ENCODE results near the gene ZFAND2B.

ZFAND2B gene

DNA sequence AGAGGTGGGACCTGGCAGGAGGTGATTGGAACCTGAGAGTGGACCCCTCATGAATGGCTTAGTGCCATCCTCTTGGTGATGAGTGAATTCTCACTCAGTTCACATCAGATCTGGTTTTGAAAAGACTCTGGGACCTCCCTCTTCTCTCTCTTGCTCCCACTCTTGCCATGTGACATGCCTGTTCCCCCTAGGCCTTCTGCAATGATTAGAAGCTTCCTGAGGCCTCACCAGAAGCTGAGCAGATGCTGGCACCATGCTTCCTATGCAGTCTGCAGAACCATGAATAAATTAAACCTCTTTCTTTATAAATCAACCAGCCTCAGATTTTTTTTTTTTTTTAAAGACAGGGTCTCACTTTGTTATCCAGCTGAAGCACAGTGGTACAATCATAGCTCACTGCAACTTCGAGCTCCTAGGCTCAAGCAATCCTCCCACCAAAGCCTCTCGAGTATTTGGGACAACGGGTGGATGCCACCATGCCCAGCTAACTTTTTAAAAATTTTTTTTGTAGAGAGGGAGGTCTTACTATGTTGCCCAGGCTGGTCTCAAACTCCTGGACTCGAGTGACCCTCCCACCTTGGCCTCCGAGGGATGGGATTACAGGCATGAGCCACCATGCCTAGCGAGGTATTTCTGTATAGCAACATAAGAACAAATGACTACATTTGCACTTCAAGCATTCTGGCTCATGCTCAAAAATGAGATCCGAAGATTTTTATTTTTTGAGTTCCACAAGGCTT is 2.0 kb upstream of the ZFAND2B start:
- no peak for FAIRE-seq

DNA sequence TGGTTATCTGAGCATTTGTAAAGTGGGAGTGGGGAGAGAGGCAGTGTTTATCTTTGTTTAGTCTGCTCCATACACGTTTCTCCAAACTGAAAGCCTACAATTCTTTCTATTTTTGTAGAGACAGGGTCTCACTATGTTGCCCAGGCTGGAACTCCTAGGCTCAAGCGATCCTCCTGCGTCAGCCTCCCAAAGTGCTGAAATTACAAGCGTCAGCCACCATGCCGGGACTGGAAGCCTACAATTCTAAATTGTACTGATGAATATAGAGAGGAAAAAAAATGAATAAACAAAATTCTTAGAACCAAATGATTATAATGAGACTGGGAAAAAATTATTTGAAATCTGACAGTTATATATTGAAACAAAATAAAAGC is 1.4 kb upstream of the ZFAND2B start:
- FAIRE-seq: no peak

DNA sequence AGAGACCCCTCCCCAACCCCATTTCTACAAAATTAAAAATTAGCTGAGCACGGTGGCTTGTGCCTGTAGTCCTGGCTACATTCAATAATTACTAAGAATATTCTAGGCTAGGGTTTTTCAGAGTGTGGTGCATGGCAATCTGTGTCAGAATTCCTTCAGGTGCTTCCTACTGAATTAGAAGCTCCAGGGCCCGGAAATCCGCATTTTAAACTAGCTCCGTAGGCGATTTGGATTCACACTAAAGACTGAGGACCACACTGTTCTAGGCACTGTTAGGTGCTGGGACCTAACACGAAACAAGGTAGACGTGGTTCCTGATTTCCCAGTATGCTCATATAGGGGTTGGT is 628 bp upstream of the ZFAND2B start:
- no peak for FAIRE-seq

DNA sequence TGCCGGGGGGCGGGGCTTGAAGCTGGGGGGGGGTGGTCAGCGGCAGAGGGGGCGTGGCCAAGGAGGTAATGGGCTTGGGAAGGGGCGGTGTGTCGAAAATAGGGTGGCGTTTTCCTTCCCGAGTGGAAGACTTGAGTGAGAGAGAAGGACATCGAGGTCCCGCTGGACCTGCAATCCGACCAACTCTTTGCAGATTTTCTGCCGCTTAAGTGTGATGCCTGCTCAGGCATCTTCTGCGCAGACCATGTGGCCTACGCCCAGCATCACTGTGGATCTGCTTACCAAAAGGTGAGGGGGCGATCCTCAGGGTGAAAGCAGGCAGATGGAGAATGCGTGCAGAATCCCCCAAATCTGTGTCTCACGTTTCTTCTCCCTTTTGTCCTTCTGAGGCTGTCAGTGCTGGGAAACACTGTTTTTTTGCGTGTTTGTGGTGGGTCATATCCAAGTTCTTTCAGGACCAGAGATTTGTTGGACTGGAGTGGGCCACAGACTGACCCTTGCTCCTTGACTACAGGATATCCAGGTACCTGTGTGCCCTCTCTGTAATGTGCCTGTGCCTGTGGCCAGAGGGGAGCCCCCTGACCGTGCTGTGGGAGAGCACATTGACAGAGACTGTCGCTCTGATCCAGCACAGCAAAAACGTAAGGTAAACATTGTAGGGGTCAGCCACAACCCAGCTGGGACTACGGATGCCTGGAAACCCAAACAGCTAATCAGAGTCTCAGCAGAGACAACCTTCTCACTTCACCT is 727 bp downstream of the ZFAND2B start:
- no peak for FAIRE-seq

DNA sequence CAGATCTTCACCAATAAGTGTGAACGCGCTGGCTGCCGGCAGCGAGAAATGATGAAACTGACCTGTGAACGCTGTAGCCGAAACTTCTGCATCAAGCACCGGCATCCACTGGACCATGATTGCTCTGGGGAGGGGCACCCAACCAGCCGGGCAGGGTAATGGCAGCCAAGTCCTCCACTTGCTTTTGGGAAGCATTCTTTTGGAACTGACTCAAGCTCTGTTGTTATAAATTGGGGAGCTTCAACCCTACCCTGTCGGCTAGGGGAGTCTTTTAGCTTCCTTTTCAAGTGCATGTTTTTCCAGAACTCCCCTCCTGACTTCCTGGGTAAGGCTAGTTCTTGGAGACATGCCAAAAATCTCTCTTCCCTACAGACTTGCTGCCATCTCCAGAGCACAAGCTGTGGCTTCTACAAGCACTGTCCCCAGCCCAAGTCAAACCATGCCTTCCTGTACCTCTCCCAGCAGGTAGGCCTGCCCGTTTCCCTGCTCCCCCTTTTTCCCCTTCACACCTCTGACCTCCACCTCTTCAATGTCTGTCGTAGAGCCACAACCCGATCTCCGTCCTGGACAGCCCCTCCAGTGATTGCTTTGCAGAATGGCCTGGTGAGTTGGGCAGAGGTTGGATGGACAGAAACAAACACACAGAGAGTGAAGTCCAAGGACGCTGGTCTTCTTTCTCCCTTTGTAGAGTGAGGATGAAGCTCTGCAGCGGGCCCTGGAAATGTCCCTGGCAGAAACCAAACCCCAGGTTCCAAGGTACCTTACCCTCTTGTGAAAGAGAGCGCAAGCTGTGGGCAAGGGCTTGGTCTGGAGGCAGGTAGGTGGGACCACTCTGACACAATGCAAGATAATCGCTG is 1.5 kb downstream of the ZFAND2B start:
- no peak for FAIRE-seq

DNA sequence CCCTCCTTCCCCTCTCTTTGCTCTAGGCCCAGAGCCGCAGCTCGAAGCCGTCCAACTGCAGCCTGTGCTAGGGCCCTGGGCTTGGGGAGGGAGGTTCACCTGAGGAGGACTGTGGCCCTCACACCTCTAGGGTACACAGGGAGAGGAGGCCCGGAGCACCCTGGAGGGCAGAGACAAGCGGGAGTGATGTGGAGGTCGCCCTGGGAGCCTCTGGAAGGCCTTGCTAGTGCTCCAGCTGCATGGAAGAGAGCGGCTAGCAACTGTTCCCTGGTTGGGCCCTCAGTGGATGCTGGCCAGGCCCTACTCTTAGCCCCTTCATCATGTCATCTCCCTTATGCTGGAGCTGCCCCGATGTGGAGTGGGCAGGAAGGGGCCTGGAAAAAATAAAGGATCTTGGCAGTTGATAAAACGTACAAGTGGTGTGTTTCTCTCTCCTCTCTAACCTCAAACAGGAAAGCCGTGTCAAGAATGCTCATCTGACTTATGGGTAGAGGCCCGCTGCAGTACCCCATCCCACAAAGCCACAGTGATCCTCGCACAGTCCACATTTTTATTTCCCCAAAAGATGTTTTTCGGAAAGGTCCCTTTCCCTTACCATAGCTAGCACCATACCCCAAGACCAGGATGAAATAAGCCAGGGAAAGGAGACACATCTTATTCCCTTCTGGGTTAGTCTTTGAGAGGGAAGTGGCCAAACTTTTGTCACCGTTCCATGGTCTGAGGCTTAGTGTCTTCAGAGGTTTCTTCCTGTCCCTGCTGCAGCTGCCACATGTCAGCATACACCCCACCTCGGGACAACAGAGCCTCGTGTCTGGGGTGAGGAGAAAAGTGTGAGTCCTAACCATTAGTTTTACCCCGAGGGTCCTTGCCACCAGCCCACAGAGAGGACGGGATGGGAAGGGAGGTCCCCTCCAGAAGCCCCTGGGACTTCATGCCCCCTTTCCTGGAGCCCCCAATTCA is 2.9 kb downstream of the ZFAND2B start:
- no peak for FAIRE-seq

DNA sequence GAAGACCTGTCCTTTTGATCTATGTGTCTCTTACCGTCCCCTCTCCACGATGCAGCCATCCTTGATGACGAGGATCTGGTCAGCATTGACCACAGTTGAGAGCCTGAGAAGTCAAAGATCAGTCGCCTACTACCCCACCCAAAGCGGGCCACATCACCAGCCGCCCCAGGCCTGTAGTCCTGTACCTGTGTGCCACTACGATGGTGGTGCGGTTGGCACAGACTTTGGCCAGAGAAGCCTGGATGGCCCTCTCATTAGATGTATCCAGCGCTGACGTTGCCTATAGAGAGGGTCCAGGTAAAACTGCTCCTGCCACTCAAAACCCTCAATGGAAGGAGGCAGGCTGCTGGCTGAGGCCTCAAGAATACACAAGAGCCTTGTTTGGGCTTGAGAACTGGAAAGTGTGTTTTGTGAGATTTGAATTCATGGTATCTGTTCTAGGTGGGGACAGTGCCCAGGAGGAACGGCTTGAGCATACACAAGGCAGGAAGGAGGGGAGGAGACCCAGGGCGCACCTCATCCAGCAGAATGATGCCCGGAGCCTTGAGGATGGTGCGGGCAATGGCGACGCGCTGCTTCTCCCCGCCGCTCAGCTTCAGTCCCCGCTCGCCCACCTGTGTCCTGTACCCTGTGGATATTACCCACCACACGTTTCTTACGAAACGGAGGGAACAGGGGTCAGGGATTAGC is 3.8 kb downstream of the ZFAND2B start:
- no peak for FAIRE-seq

DNA sequence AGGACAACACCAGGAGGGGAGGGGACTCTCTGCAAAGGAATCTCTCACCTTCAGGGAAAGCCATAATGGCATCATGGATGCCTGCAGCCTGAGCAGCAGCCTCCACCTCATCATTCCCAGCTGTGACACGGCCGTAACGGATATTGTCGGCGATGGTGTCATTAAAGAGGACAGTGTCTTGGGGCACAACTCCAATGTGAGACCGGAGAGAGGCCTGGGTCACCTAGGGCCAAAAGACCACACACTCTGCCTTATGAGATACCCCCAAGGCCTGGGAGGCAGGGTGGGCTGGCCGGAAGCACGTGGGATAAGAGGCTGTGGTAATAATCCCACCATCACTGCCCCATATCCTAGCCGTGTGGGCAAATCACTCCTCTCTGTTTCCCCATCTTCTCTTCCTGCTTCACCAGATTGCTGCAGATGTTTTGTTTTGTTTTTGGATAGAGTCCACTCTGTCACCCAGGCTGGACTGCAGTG is 4.3 kb downstream of the ZFAND2B start:
- FAIRE-seq: no peak

DNA sequence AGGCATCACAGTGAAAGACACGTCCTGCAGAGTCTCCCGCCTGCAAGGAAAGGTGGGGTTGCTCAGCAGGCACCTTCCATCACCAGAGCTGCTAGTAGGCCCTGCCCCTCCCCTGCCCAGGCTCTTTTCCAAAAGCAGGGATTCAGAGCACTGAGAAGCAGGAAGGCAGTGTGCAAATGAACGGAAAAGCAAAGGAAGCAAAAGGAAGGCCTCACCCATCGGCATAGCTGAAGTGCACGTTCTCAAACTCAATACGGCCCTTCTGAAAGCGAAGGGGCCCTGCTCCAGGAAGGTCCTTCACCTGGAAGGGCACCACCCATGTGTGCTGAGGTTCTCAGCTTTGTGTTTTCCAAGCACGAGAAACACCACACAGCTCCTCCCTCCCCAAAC is 6.4 kb downstream of the ZFAND2B start:
- no peak for FAIRE-seq

DNA sequence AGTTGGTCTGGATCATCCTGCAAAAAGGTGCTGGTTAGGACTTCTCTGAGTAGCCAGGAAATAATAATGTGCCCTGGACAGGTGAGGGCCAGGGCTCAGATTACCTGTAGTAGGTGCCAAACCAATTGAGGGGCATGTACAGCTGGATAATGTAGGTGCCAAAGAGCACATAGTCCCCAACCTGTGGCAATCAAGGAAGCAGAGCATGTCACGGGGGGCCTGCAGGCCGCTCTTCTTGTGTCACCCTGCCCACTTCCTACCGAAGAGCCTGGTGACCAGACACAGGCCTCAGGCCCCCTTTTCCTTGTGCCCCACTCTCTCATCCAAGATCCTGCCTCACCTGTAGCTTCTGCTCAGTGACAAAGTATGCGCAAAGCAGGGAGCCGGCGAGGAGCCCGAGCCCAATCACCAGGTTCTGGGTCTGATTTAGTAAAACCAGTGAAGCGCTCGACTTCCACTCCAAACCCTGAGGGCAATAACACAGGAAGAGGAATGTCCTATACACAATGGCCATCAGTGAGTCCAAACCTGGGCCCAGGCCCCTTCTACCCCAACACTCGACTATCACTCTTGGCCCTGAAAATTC is 7.0 kb downstream of the ZFAND2B start:
- FAIRE-seq: no peak

DNA sequence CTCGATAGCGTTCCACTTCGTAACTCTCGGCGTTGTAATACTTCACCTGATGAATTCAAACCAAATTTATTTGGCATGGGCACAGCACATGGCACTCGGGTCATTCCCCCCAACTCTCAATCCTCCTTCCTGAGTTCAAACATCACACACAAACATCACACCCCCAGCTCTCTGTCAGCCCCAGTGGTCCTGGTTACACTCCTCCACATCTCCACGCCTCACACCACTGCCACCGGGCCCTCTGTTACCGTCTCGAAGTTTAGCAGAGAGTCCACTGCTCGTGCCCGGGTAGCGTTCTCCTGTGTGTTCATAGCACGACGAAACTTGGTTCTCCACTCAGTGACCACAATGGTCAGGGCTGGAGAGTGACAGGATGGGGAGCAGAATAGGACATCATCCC is 7.6 kb downstream of the ZFAND2B start:
- no peak for FAIRE-seq

DNA sequence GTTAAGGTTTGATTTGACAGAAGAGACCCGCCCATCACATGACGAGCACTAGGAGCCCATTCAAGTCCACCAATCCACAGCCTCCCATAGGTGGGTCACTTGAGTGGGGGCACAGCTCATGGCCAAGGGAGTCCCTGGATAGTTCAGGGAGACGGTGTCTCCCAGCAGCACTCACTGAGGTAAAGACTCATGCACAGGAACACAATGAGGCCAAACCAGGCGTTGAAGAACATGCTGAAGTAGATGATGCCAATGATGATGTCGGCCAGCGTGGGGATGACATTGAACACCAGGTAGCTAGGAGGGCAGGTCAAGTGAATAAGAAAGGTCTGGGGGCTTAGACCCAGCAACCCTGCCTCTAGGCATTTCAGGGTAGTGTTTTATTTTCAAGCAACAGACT is 8.2 kb downstream of the ZFAND2B start:
- no peak for FAIRE-seq

DNA sequence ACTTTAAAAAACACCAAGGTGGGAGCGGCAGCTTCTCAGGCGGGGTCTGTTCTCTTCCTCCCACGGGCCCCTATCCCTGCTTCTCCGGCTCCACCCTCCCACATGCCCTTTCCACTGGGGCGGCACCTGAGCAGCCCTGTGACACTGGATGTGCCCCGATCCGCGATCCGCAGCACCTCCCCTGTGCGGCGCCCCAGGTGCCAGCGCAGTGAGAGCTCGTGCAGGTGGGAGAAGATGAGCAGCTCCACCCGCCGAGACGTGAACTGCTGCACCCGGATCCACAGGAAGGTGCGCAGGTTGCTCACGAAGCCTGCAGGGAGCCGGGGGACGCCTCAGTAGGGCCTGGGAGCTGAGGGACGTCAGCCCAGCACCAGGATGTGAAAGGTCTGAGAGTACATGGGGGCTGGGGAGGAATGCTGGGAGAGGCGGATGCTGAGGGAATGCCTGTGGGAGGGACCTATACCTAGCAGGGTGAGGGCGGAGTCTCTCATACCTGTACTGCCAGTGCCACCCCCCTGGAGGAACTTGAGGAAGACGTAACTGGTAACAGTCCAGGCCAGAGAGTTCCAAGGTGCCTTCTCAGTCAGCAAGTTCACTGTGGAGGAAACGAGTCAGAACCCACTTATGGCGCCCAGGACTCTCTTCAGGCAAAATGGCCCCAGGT is 9.4 kb downstream of the ZFAND2B start:
- FAIRE-seq: no peak

DNA sequence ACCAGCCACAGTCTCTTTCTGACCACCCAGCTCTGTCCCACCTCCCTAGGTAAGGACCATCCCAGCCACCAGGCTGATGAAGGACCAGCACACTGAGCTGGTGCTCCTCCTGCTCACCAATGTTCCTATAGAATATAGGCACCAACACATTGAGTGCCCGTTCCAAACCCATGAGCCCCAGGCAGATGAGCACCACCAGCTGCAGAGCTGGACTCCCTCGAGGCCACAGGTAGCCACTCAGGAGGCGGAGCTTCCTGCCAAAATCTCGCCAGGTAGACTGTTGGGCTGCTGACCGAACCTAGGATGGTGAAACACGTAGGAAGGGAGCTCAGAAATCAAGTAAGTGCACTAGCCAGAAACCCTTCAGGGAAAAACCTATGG is 9.9 kb downstream of the ZFAND2B start:
- no peak for FAIRE-seq

DNA sequence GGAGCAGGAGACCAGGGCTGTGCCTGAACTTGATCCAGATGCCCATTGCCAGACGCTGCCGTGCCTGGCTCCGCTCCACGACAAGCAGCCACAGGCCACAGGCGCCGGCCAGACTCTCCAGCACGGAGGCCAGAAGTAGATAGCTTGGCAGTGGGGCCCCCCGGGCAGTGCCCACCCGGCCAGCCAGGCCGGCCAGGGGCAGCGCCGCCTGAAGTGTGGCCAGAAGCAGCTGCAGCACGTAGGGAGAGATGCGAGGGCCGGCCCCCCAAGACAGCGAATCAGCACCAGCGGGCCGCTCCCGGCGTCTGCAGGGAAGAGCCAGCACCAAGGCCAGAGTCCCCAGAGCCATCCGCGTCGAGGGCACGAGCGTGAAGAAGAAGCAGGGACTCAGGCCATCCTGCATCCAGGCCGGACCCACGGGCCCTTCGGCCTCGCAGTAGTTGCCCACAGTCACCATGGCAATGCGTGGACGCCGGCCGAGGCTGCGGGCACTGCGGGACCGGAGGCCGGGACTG is 11.7 kb downstream of the ZFAND2B start:
- FAIRE-seq: no peak

DNA sequence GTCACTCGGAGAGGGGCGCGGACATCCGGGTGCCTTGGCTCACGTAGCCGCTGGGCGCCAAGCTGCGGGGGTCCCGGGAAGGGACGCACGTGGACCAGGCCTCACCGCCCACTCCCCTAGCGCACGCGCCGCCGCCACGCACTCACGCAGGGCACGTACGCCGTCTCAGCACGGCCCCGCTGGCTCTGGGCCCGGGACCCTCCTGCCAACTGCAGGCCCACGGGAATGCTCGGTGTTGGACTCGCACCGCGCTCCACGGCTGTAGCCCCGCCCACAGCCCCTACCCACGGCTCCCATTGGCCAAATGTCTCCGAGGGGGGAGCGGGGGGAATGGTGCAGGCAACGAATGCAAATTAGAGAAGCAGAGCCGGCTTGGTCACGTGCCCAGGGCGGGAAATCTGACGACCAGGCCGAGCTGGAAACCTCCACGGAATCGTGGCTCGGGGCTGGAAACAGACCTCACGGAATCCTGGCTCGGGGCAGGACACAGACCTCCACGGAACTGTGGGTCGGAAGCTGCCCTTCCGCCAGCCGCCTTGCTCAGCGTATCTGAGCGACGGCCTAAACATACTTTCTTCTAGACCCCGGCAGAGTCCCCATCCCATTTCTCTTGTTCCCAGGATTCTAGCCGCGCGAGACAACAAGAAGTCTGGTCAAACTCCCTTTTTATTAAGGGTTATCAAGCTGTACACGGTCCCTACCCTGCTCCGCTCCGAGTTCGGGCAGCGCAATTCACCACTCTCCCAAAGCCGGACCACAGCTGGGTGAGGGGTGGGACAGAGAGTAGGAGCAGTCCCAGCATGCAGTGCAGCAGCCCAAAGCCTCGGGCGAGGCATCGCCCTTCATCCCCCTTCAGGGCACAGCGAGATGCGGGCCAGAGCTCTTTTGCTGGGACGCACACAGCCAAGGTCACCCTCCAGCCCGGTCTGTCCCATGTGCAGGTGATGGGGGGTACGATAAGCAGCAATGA is 12.4 kb downstream of the ZFAND2B start, which contains the start of gene ABCB6:
ABCB6 (minus strand) TSS at position 227 of the 970 bp plus-strand sequence. CDS start 285 bp downstream, outside the sequence.
- no peak for FAIRE-seq

DNA sequence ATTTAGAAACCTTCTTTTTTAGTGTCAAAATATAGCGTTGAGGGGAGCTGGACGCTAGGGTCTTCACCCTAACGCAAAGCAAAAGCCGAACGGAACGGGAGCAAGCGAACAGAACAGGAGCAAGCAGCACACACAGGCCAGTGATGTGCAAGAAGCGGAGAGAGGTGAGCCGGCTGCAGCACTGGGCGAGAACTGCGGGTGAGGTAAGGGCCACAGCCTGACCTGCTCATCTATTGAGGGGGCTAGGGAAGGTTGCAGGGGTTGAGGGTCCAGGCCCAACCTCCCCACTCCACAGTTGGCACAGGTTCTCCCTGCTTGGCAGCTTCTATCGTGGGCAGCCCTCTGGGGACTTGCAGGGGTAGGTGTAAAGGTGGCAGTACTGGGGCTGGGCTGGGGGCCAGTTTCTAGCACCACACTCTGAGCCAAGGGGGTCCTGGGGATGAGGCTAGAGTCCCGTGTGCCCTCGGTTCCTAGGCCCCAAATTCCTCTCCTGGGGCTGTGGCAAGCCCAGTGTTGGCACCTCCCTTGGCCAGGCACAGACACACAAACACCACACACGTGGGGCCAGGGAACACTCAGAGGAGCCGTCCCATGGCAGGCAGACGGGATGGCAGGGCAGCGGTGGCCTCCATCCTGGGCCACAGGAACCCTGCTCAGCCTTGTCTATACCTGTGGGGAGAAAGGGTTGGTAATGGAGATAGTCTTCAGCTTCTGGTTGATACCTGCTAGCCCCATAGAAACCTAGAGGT is 13.4 kb downstream of the ZFAND2B start:
- FAIRE-seq: no peak

DNA sequence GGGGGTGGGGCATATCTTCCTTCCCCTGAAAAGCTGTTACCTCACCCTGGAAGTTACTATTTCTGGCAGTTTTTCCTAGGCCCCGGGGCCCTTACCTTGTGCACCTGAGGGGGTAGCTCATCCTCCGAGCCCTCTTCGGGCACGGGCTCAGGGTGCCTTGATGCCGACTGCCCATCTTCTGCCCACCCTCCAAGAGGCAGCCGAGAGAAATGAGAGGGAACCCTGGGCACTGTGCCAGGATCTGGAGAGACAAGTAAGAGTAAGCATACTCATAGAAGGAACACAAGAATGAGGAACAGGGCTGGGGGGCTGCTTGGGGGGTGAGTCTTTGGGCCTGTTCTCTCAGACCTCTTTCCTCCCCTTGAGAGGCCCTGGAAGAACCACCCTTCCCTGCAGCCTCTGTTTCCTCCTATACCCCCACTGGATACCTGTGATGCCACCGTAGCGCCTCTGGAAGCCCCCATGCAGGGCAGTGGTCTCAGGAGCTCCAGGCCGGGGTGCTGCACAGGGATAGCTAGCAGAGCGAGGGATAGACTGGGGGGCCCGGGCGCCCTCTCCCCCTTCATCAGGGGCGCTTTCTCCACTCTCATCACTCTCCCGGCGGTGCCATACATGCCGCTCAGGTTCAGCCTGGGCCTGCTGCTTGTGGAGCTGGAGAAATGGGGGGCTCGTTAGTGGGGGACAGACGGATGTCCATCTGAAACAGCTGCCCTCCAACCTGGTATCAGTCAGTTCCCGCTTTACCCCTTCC is 14.2 kb downstream of the ZFAND2B start:
- no peak for FAIRE-seq

Measured in colon (tissue), 2 donors.